ENCODE data around the gene AIPL1. TPM values are rescaled to one million over a fixed set of nuclear protein-coding genes. Genes with fewer than 3 reads are reported as not detected.

The AIPL1 gene
- total RNA-seq, 2 donors from 2014 or later: not detected

GRCh38 chr17:6461792-6462524 lies 27.0 kb upstream of the AIPL1 start:
- H3K4me1 Mint-ChIP-seq (ENCODE audit: low read depth in 2 of 2): peaks cover 3 to 9% of the 10 kb centered on the region in 2 donors
- ATAC-seq: no peak
- no peak overlapping the region for H3K4me3 Mint-ChIP-seq
- peaks cover 6 to 20% of the 10 kb centered on the region in 2 donors for H3K27me3 Mint-ChIP-seq
- DNase-seq (ENCODE audit: low spot score): no peak
- H3K27ac Mint-ChIP-seq: no peak overlapping the region
- H3K36me3 Mint-ChIP-seq: no peaks in the 10 kb centered on the region
- no peaks in the 10 kb centered on the region for H3K9me3 Mint-ChIP-seq

GRCh38 chr17:6461246-6461645 lies 26.3 kb upstream of the AIPL1 start:
- H3K9me3 Mint-ChIP-seq: no peaks in the 10 kb centered on the region
- ATAC-seq: no peak

DNA sequence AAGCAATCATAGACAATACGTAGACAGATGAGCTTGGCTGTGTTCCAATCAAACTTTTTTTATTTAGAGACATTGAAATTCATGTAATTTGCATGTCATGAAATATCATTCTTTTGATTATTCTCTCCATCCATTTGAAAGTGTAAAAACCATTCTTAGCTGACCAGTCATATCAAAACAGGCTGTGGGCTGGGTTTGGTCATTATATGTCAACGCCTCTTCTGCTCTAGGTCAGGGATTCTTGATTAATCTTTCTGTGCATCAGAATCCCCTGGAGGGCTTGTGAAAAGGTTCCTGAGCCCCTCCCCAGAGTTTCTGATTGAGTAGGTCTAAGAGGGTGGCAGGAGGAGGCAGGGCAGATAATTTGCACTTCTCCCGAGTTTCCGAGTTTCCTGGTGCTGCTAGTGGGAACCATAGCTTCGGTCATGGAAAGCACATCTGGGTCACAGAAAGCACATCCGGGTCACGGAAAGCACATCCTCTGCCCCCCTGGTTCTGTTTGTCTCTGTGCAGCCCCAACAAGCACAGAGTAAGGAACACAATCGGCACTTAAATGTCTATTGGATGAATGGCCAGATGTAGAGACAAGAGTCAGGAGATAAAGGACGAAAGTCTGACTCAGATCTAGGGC lies 25.7 kb upstream of the AIPL1 start:
- H3K4me1 Mint-ChIP-seq (ENCODE audit: low read depth in 2 of 2): peaks cover 11 to 16% of the 10 kb centered on the region in 2 donors
- no peak overlapping the region for H3K4me3 Mint-ChIP-seq
- peaks cover 6 to 18% of the 10 kb centered on the region in 2 donors for H3K27me3 Mint-ChIP-seq
- no peak overlapping the region for H3K27ac Mint-ChIP-seq
- DNase-seq (ENCODE audit: low spot score) (peak; percentile 49), ATAC-seq (no peak)
- no peaks in the 10 kb centered on the region for H3K9me3 Mint-ChIP-seq
- H3K36me3 Mint-ChIP-seq: no peaks in the 10 kb centered on the region

More at GRCh38 chr17:6461246-6461645, 26.3 kb upstream of the AIPL1 start:
- peaks cover 10 to 16% of the 10 kb centered on the region in 2 donors for H3K4me1 Mint-ChIP-seq (ENCODE audit: low read depth in 2 of 2)
- no peak overlapping the region for H3K27ac Mint-ChIP-seq
- no peaks in the 10 kb centered on the region for H3K36me3 Mint-ChIP-seq
- DNase-seq (ENCODE audit: low spot score): peak; percentile 58
- peaks cover 11 to 24% of the 10 kb centered on the region in 2 donors for H3K27me3 Mint-ChIP-seq
- H3K4me3 Mint-ChIP-seq: no peak overlapping the region

DNA sequence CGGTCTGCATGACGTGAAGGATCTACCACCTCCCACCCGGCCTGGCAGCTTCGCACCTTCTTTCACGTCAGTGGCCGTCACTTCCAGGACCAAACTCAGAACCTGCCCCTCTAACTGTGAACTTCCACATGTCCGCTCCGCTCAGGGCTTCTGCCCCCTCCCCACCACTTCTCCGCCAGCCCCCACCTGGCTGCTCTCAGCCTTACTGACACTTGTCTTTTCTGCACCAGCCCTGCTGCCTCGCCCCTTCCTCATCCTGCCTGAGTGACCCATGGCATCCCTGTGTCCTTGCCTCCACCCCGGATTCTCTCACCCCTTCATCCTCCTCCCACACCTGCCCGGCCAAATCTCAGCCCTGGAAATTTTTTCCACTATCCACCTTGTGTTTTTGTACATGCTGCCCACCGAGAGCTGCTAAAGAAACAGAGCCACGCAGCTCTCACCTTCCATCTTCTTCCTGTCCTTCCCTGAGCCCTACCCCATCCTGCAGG lies 23.6 kb upstream of the AIPL1 start:
- H3K9me3 Mint-ChIP-seq: no peaks in the 10 kb centered on the region
- no peaks in the 10 kb centered on the region for H3K36me3 Mint-ChIP-seq
- peaks cover 5 to 18% of the 10 kb centered on the region in 2 donors for H3K27me3 Mint-ChIP-seq
- ATAC-seq: no peak
- H3K4me1 Mint-ChIP-seq (ENCODE audit: low read depth in 2 of 2): peaks cover 16% of the 10 kb centered on the region in 2 donors
- H3K4me3 Mint-ChIP-seq: no peak overlapping the region
- DNase-seq (ENCODE audit: low spot score): peak; percentile 37
- H3K27ac Mint-ChIP-seq: no peak overlapping the region

- no peak for ATAC-seq
- H3K36me3 Mint-ChIP-seq: no peaks in the 10 kb centered on the region
- peak; percentile 49 for DNase-seq (ENCODE audit: low spot score)
- no peaks in the 10 kb centered on the region for H3K9me3 Mint-ChIP-seq
- peaks cover 16 to 18% of the 10 kb centered on the region in 2 donors for H3K4me1 Mint-ChIP-seq (ENCODE audit: low read depth in 2 of 2)
- no peak overlapping the region for H3K27ac Mint-ChIP-seq
- H3K4me3 Mint-ChIP-seq: no peak overlapping the region
- H3K27me3 Mint-ChIP-seq: peaks cover 5 to 18% of the 10 kb centered on the region in 2 donors
Measured at GRCh38 chr17:6457688-6458459, 23.0 kb upstream of the AIPL1 start.

DNA sequence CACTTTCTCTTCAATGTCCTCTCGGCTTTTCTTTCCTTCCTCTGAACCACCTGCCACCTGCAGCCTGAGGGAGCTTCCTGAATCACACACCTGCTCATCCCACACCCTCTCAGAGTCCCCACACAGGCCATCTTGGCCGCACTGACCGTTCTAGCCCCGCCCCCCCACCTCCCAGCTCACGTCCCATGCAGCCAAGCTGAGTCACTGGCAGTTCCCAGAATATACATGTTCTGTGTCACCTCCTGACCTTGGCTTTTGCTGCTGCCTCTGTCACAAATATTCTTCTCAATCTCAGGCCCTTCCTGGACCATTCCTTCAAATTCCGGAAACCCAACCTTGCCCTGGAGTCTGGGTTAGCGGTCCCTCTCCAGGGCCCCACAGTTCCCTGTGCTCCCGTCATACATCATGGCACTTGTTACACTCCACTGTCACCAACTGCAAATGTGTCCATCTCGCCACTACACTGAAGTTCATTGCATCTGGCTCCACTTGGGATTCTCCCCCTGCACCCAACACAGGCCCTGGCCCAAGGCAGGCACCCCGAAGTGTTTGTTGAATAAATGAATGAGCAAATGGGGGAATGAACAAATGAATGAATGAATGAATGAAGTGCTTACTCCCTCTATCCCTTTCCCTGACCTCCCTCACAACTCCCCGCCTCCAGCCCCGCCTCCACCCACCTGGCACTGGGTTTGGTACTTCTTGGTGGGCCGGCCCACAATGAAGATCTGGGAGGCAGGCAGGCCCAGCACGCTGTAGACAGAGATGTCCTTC lies 22.2 kb upstream of the AIPL1 start:
- peak overlapping the region in 1 of 2 donors; percentile 13 for H3K27ac Mint-ChIP-seq
- no peaks in the 10 kb centered on the region for H3K9me3 Mint-ChIP-seq
- no peaks in the 10 kb centered on the region for H3K36me3 Mint-ChIP-seq
- H3K4me1 Mint-ChIP-seq (ENCODE audit: low read depth in 2 of 2): peaks cover 16 to 18% of the 10 kb centered on the region in 2 donors
- DNase-seq (ENCODE audit: low spot score): peak; percentile 37
- H3K4me3 Mint-ChIP-seq: peak overlapping the region; percentile 42
- no peak for ATAC-seq
- peaks cover 5 to 12% of the 10 kb centered on the region in 2 donors for H3K27me3 Mint-ChIP-seq

DNA sequence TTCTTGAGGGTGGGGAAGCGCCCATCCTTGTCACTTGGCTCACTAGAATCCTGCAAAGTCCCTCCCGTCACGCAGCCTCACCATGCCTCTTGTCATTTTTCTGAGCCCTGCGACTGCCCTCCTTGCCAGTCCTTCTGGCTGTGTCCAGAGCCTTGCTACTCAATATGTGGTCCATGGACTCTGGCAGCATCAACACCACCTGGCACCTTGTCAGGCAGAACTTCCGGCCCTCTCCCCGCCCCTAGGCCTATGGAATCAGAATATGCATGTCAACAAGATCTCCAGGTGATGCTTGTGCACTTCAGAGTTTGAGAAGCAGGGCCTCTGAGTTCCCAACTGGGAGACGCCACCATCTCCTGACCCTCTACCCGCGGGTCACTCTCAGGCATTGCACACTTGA lies 21.4 kb upstream of the AIPL1 start:
- Mint-ChIP-seq H3K4me1 (ENCODE audit: low read depth in 2 of 2) (peaks cover 16 to 21% of the 10 kb centered on the region in 2 donors), H3K9me3 (no peaks in the 10 kb centered on the region), H3K27ac (no peak overlapping the region), H3K27me3 (peaks cover 5 to 10% of the 10 kb centered on the region in 2 donors), H3K4me3 (peak overlapping the region; percentile 42), H3K36me3 (no peaks in the 10 kb centered on the region)
- DNase-seq (ENCODE audit: low spot score) (peak; percentile 39), ATAC-seq (no peak)

- no peaks in the 10 kb centered on the region for H3K36me3 Mint-ChIP-seq
- H3K27me3 Mint-ChIP-seq: peaks cover 5 to 10% of the 10 kb centered on the region in 2 donors
- ATAC-seq (peak in 1 of 2 donors; percentile 58), DNase-seq (ENCODE audit: low spot score) (peak; percentile 52)
- no peak overlapping the region for H3K4me3 Mint-ChIP-seq
- no peak overlapping the region for H3K27ac Mint-ChIP-seq
- no peaks in the 10 kb centered on the region for H3K9me3 Mint-ChIP-seq
- peaks cover 19 to 25% of the 10 kb centered on the region in 2 donors for H3K4me1 Mint-ChIP-seq (ENCODE audit: low read depth in 2 of 2)
Measured at GRCh38 chr17:6455321-6455705, 20.4 kb upstream of the AIPL1 start.

- DNase-seq (ENCODE audit: low spot score) (peak; percentile 53), ATAC-seq (no peak)
- Mint-ChIP-seq H3K9me3 (no peaks in the 10 kb centered on the region), H3K36me3 (no peaks in the 10 kb centered on the region), H3K4me1 (ENCODE audit: low read depth in 2 of 2) (peaks cover 15 to 25% of the 10 kb centered on the region in 2 donors), H3K27ac (no peak overlapping the region), H3K27me3 (peaks cover 5 to 10% of the 10 kb centered on the region in 2 donors), H3K4me3 (peak overlapping the region; percentile 20)
Measured at GRCh38 chr17:6454495-6455320, 19.8 kb upstream of the AIPL1 start.

GRCh38 chr17:6453279-6454024 lies 18.5 kb upstream of the AIPL1 start:
- H3K4me1 Mint-ChIP-seq (ENCODE audit: low read depth in 2 of 2): peaks cover 15 to 25% of the 10 kb centered on the region in 2 donors
- H3K27me3 Mint-ChIP-seq: peaks cover 5 to 10% of the 10 kb centered on the region in 2 donors
- ATAC-seq: no peak
- DNase-seq (ENCODE audit: low spot score): peak; percentile 58
- no peaks in the 10 kb centered on the region for H3K36me3 Mint-ChIP-seq
- H3K9me3 Mint-ChIP-seq: no peaks in the 10 kb centered on the region
- H3K27ac Mint-ChIP-seq: no peak overlapping the region
- no peak overlapping the region for H3K4me3 Mint-ChIP-seq

DNA sequence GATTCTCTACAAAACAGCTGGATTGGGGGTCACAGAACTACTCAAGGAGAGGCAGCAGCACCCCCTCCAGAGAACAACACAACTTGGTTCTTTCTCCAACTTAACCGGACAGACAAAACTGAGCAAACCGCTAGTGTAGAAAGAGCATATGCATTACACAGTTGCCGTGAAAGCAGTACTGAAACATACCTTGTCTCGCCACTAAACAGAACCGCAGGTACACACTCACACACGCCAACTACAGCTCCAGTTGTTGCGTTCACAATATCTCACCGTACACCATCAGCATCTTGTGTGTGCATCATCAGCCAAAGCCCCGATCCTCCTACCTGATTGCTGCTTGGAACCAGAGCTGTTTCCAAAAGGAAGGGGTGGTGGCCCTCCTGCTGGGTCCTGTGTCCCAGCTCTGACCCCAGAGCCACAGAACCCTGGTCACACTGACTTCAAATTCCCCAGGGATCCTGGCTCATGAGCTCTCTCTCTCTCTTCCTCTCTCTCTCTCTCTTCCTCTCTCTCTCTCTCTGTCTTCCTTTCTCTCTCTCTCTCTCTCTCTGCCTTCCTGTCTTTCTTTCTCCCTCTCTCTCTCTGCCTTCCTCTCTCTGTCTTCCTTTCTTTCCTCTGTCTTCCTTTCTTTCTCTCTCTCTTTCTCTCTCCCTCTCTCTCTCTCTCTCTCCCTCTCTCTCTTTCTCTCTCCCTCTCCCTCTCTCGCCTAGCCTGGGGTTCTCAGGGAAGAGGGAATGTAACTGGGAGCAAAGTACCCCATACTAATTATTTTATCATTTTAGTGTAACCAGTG lies 17.7 kb upstream of the AIPL1 start:
- no peak overlapping the region for H3K27ac Mint-ChIP-seq
- no peak for ATAC-seq

More for the DNA sequence above, 17.7 kb upstream of the AIPL1 start:
- peak; percentile 31 for DNase-seq (ENCODE audit: low spot score)
- Mint-ChIP-seq H3K36me3 (no peaks in the 10 kb centered on the region), H3K4me3 (no peak overlapping the region), H3K9me3 (no peaks in the 10 kb centered on the region), H3K27me3 (peaks cover 5 to 10% of the 10 kb centered on the region in 2 donors), H3K4me1 (ENCODE audit: low read depth in 2 of 2) (peaks cover 15 to 25% of the 10 kb centered on the region in 2 donors)
